GM21423 (cell line): ENCODE measurements around the gene DPT.

ENCODE experiments used
- ATAC-seq: cut with Tn5 transposase; IDR thresholded peaks from one replicate; pipeline ENCODE4 v1.9.1; 2021; ENCODE audit warnings: mild to moderate bottlenecking, moderate library complexity; ENCODE audit not compliant: unreplicated experiment

The DPT gene

GRCh38 chr1:168736520-168736919, 7.5 kb upstream of the DPT start:
- ATAC-seq, result no peak

GRCh38 chr1:168735974-168736373, 7.0 kb upstream of the DPT start:
- no peak for ATAC-seq

- ATAC-seq, result no peak
Measured at GRCh38 chr1:168734946-168735345, 5.9 kb upstream of the DPT start.

GRCh38 chr1:168734271-168734670, 5.3 kb upstream of the DPT start:
- no peak for ATAC-seq

GRCh38 chr1:168733241-168733640, 4.2 kb upstream of the DPT start:
- no peak for ATAC-seq

- ATAC-seq, result no peak
Measured at GRCh38 chr1:168732736-168733135, 3.7 kb upstream of the DPT start.

GRCh38 chr1:168731244-168731953, 2.4 kb upstream of the DPT start:
- no peak for ATAC-seq

- ATAC-seq, result no peak
Measured at GRCh38 chr1:168729405-168729802, 398 bp upstream of the DPT start.

GRCh38 chr1:168726719-168727118, 2.3 kb downstream of the DPT start:
- ATAC-seq, result no peak

GRCh38 chr1:168726281-168726680, 2.7 kb downstream of the DPT start:
- no peak for ATAC-seq

- no peak for ATAC-seq
Measured at GRCh38 chr1:168725831-168726230, 3.2 kb downstream of the DPT start.

- ATAC-seq, result no peak
Measured at GRCh38 chr1:168725060-168725459, 3.9 kb downstream of the DPT start.

GRCh38 chr1:168723000-168723399, 6.0 kb downstream of the DPT start:
- no peak for ATAC-seq

GRCh38 chr1:168720839-168721238, 8.2 kb downstream of the DPT start:
- no peak for ATAC-seq

GRCh38 chr1:168719306-168720111, 9.5 kb downstream of the DPT start:
- ATAC-seq, result peak; percentile 86

- ATAC-seq, result no peak
Measured at GRCh38 chr1:168717906-168718891, 10.8 kb downstream of the DPT start.

- no peak for ATAC-seq
Measured at GRCh38 chr1:168714012-168714411, 15.0 kb downstream of the DPT start.

GRCh38 chr1:168709405-168710363, 19.3 kb downstream of the DPT start:
- no peak for ATAC-seq

- ATAC-seq, result no peak
Measured at GRCh38 chr1:168708698-168709404, 20.2 kb downstream of the DPT start.
